ENCODE measurements around the gene HDGF. TPM values are rescaled to one million over a fixed set of nuclear protein-coding genes. Genes with fewer than 3 reads are reported as not detected.

The HDGF gene
- total and polyA plus RNA-seq, 2 experiments from 2014 or later = 106 to 251 TPM

DNA sequence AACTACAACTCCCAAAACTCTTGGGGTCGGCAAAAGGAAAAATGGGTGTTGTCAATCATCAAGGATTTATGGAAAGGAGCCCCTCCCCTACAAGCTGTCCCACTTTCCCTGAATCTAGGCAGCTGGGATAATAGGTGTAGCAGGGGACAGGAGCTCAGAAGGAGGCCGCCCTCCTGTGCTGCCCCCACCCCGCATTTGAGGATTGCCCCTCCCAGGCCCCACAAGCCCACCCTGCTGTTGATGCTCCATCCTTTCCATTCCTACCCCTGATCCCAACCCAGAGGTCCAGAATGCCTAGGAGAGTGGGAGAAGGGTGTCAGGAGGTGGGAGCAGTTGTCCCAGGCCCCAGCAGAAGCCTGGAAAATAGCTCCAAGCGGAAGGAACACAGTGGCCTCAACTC, 8.7 kb downstream of the HDGF start:
- Histone ChIP-seq H3K4me1 (ENCODE audit: insufficient read depth) (peaks cover 43% of the 10 kb centered on the region), H3K4me2 (no peak overlapping the region), H3F3A (replicated peaks; ENCODE audit: low read depth) (peaks cover 32% of the 10 kb centered on the region), H3K27me3 (ENCODE audit: insufficient read depth) (no peaks in the 10 kb centered on the region), H4K20me1 (replicated peaks; ENCODE audit: insufficient read depth) (peaks cover 9% of the 10 kb centered on the region), H3K79me2 (replicated peaks; ENCODE audit: insufficient read depth) (peaks cover 34% of the 10 kb centered on the region), H2AFZ (no peak overlapping the region), H3K36me3 (ENCODE audit: insufficient read depth) (peaks cover 5% of the 10 kb centered on the region; the same call in 1 of the 2 replicates), H3K9me2 (ENCODE audit: insufficient read depth) (no peaks in the 10 kb centered on the region), H3K27ac (ENCODE audit: low read depth) (peak overlapping the region; percentile 84; the same call in 1 of the 2 replicates), H3K4me3 (no peak overlapping the region)
- H3K4me3 Mint-ChIP-seq = no peak overlapping the region; the same call in 2 of the 3 replicates
- no peak overlapping the region; the same call in 1 of the 2 replicates for H3K27ac Mint-ChIP-seq
- H3K36me3 Mint-ChIP-seq (ENCODE audit: low read depth) = peaks cover 52% of the 10 kb centered on the region
- H3K27me3 Mint-ChIP-seq (ENCODE audit: insufficient read depth, low read depth, poor library complexity) = peaks cover 38% of the 10 kb centered on the region
- DNase-seq (ENCODE audit: low spot score) = no peak
- TF ChIP-seq POLR2AphosphoS5 (IDR thresholded peaks at IDR 0.05; ENCODE audit: low read depth) (no peak), NANOG (IDR thresholded peaks at IDR 0.05; ENCODE audit: borderline replicate concordance) (no peak), EZH2phosphoT487 (IDR thresholded peaks at IDR 0.05; ENCODE audit: unreplicated experiment) (no peak), ZNF114 (CRISPR knock-in tag; IDR thresholded peaks at IDR 0.05) (no peak), STAT1 (IDR thresholded peaks at IDR 0.05; ENCODE audit: unreplicated experiment) (no peak), CREB1 (CRISPR knock-in tag; IDR thresholded peaks at IDR 0.05; ENCODE audit: low read depth) (no peak), ZNF331 (CRISPR knock-in tag; IDR thresholded peaks at IDR 0.05; ENCODE audit: low read depth) (no peak), JUNB (IDR thresholded peaks at IDR 0.05; ENCODE audit: unreplicated experiment) (no peak)
- TF ChIP-seq, protein P1, sequence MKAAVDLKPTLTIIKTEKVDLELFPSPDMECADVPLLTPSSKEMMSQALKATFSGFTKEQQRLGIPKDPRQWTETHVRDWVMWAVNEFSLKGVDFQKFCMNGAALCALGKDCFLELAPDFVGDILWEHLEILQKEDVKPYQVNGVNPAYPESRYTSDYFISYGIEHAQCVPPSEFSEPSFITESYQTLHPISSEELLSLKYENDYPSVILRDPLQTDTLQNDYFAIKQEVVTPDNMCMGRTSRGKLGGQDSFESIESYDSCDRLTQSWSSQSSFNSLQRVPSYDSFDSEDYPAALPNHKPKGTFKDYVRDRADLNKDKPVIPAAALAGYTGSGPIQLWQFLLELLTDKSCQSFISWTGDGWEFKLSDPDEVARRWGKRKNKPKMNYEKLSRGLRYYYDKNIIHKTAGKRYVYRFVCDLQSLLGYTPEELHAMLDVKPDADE (IDR thresholded peaks at IDR 0.05) = no peak
- TF ChIP-seq, protein P2, sequence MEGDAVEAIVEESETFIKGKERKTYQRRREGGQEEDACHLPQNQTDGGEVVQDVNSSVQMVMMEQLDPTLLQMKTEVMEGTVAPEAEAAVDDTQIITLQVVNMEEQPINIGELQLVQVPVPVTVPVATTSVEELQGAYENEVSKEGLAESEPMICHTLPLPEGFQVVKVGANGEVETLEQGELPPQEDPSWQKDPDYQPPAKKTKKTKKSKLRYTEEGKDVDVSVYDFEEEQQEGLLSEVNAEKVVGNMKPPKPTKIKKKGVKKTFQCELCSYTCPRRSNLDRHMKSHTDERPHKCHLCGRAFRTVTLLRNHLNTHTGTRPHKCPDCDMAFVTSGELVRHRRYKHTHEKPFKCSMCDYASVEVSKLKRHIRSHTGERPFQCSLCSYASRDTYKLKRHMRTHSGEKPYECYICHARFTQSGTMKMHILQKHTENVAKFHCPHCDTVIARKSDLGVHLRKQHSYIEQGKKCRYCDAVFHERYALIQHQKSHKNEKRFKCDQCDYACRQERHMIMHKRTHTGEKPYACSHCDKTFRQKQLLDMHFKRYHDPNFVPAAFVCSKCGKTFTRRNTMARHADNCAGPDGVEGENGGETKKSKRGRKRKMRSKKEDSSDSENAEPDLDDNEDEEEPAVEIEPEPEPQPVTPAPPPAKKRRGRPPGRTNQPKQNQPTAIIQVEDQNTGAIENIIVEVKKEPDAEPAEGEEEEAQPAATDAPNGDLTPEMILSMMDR (conservative IDR thresholded peaks at IDR 0.05; ENCODE audit: low read depth in 2 of 2) = no peak
- TF ChIP-seq, protein P3, sequence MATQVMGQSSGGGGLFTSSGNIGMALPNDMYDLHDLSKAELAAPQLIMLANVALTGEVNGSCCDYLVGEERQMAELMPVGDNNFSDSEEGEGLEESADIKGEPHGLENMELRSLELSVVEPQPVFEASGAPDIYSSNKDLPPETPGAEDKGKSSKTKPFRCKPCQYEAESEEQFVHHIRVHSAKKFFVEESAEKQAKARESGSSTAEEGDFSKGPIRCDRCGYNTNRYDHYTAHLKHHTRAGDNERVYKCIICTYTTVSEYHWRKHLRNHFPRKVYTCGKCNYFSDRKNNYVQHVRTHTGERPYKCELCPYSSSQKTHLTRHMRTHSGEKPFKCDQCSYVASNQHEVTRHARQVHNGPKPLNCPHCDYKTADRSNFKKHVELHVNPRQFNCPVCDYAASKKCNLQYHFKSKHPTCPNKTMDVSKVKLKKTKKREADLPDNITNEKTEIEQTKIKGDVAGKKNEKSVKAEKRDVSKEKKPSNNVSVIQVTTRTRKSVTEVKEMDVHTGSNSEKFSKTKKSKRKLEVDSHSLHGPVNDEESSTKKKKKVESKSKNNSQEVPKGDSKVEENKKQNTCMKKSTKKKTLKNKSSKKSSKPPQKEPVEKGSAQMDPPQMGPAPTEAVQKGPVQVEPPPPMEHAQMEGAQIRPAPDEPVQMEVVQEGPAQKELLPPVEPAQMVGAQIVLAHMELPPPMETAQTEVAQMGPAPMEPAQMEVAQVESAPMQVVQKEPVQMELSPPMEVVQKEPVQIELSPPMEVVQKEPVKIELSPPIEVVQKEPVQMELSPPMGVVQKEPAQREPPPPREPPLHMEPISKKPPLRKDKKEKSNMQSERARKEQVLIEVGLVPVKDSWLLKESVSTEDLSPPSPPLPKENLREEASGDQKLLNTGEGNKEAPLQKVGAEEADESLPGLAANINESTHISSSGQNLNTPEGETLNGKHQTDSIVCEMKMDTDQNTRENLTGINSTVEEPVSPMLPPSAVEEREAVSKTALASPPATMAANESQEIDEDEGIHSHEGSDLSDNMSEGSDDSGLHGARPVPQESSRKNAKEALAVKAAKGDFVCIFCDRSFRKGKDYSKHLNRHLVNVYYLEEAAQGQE (IDR thresholded peaks at IDR 0.05; ENCODE audit: unreplicated experiment) = no peak
- H3K4me1 Mint-ChIP-seq = peaks cover 42% of the 10 kb centered on the region
- ATAC-seq = no peak
- H3K9me3 Mint-ChIP-seq = no peaks in the 10 kb centered on the region; the same call in 1 of the 3 replicates

All from GM23338 (cell line).